HL-60 (cell line): ENCODE data around the gene FOXO6.

ENCODE experiments used
- DNase-seq, 2 experiments: peaks; one replicate each; pipeline ENCODE4 v3.0.0-alpha.2; 2010 to 2020; ENCODE audit warnings: low read depth in 1 of 2, low spot score in 1 of 2
- H3K27ac ChIP-seq: fragments of 250-450 bp; sonication (Bioruptor Pico); replicated peaks from 2 replicates; pipeline ENCODE4 v1.5.1; 2020; ENCODE audit warnings: mild to moderate bottlenecking, moderate library complexity
- H3K27me3 ChIP-seq: fragments of 250-450 bp; sonication (Bioruptor Pico); 2 replicates; pipeline ENCODE4 v1.5.1; 2021; ENCODE audit warnings: mild to moderate bottlenecking, moderate library complexity; ENCODE audit not compliant: insufficient read depth, poor library complexity, severe bottlenecking
- H3K4me3 ChIP-seq: replicated peaks from 2 replicates; pipeline ENCODE4 v1.5.1; 2011; ENCODE audit warnings: mild to moderate bottlenecking, control low read depth, low read length; ENCODE audit not compliant: insufficient read depth
- CTCF ChIP-seq: IDR thresholded peaks from one replicate; pipeline ENCODE4 v1.5.1; 2011; ENCODE audit warnings: low read length, control low read depth, inconsistent platforms; ENCODE audit not compliant: insufficient read depth
- GABPA ChIP-seq: IDR thresholded peaks from 2 replicates; pipeline ENCODE4 v1.6.1; 2012; ENCODE audit warnings: low read depth
- POLR2AphosphoS5 ChIP-seq: IDR thresholded peaks from 2 replicates; pipeline ENCODE4 v1.6.1; 2012; ENCODE audit warnings: low read depth
- SPI1 ChIP-seq: IDR thresholded peaks from 2 replicates; pipeline ENCODE4 v1.6.1; 2012; ENCODE audit warnings: low read depth, mild to moderate bottlenecking, borderline replicate concordance
- TF ChIP-seq, protein P1 (sequence below): IDR thresholded peaks from 2 replicates; pipeline ENCODE4 v1.6.1; 2012; ENCODE audit warnings: low read depth; ENCODE audit not compliant: insufficient replicate concordance

The FOXO6 gene

GRCh38 chr1:41344708-41345159 lies 16.5 kb upstream of the FOXO6 start:
- no peaks in the 10 kb centered on the region for H3K27me3 ChIP-seq
- H3K4me3 ChIP-seq: no peak overlapping the region
- no peak overlapping the region for H3K27ac ChIP-seq
- TF ChIP-seq, protein P1, sequence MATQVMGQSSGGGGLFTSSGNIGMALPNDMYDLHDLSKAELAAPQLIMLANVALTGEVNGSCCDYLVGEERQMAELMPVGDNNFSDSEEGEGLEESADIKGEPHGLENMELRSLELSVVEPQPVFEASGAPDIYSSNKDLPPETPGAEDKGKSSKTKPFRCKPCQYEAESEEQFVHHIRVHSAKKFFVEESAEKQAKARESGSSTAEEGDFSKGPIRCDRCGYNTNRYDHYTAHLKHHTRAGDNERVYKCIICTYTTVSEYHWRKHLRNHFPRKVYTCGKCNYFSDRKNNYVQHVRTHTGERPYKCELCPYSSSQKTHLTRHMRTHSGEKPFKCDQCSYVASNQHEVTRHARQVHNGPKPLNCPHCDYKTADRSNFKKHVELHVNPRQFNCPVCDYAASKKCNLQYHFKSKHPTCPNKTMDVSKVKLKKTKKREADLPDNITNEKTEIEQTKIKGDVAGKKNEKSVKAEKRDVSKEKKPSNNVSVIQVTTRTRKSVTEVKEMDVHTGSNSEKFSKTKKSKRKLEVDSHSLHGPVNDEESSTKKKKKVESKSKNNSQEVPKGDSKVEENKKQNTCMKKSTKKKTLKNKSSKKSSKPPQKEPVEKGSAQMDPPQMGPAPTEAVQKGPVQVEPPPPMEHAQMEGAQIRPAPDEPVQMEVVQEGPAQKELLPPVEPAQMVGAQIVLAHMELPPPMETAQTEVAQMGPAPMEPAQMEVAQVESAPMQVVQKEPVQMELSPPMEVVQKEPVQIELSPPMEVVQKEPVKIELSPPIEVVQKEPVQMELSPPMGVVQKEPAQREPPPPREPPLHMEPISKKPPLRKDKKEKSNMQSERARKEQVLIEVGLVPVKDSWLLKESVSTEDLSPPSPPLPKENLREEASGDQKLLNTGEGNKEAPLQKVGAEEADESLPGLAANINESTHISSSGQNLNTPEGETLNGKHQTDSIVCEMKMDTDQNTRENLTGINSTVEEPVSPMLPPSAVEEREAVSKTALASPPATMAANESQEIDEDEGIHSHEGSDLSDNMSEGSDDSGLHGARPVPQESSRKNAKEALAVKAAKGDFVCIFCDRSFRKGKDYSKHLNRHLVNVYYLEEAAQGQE: no peak
- TF ChIP-seq CTCF (no peak), GABPA (no peak), POLR2AphosphoS5 (no peak), SPI1 (no peak)
- no peak for DNase-seq

- H3K4me3 ChIP-seq: no peak overlapping the region
- no peak overlapping the region for H3K27ac ChIP-seq
- no peak for DNase-seq
- H3K27me3 ChIP-seq: no peaks in the 10 kb centered on the region
- TF ChIP-seq SPI1 (no peak), CTCF (no peak), POLR2AphosphoS5 (no peak), GABPA (no peak)
- TF ChIP-seq, protein P1: no peak
These were observed 15.7 kb upstream of the FOXO6 start for GRCh38 chr1:41345434-41346075.

- Histone ChIP-seq H3K27ac (no peak overlapping the region), H3K4me3 (no peak overlapping the region), H3K27me3 (no peaks in the 10 kb centered on the region)
- TF ChIP-seq GABPA: no peak
- TF ChIP-seq POLR2AphosphoS5: no peak
- TF ChIP-seq SPI1: no peak
- no peak for DNase-seq
These were observed 14.0 kb upstream of the FOXO6 start for GRCh38 chr1:41347276-41347675.

DNA sequence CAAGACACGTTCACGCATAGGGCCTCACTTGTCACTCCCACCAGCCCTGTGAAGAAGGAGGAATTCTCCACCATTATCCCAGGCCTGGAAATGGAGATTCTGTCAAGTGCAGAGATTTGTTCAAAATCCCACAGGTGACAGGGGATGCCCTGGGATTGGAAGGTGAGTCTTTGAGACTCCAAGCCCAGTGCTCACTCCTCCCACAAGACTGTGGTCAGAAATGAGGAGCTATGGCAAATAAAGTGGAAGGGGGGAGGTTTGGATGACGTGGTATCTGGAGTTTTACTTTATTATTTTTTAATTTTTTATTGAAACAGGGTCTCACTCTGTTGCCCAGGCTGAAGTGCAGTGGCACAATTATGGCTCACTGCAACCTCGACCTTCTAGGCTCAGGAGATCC lies 12.8 kb upstream of the FOXO6 start:
- H3K4me3 ChIP-seq: no peak overlapping the region
- no peak overlapping the region for H3K27ac ChIP-seq
- no peak for TF ChIP-seq GABPA
- TF ChIP-seq, protein P1: no peak
- TF ChIP-seq POLR2AphosphoS5: no peak
- TF ChIP-seq SPI1: no peak
- no peak for TF ChIP-seq CTCF
- no peak for DNase-seq
- no peaks in the 10 kb centered on the region for H3K27me3 ChIP-seq
